Activated CD8-positive, alpha-beta memory T cell treated with anti-CD3 and anti-CD28 coated beads, Interleukin-2, amount 50 U/mL, for 1 hour (primary cell): ENCODE results near the gene IL20RB.
"Not testable (repeated sequence)": the region's sequence is repeated elsewhere in the genome, so short reads cannot be mapped to it uniquely, and the experiment has no call there.

Experiments used
- DNase-seq: peaks from one replicate; pipeline ENCODE4 v3.0.0-alpha.2; 2020; ENCODE audit errors: extremely low read depth

The IL20RB gene

GRCh38 chr3:136984837-136985236, 27.1 kb downstream of the IL20RB start:
- no peak for DNase-seq

DNA sequence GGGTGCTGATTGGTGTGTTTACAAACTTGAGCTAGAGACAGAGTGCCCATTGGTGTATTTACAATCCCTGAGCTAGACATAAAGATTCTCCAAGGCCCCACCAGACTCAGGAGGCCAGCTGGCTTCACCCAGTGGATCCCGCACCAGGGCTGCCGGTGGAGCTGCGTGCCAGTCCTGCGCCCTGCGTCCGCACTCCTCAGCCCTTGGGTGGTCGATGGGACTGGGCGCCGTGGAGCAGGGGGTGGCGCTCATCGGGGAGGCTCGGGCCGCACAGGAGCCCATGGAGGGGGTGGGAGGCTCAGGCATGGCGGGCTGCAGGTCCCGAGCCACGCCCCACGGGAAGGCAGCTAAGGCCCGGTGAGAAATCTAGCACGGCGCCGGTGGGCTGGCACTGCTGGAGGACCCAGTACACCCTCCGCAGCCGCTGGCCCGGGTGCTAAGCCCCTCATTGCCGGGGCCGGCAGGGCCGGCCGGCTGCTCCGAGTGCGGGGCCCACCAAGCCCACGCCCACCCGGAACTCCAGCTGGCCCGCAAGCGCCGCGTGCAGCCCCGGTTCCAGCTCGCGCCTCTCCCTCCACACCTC, 29.7 kb downstream of the IL20RB start:
- not testable (repeated sequence) for DNase-seq

- DNase-seq = no peak
These were observed 30.9 kb downstream of the IL20RB start for GRCh38 chr3:136988651-136989050.

DNA sequence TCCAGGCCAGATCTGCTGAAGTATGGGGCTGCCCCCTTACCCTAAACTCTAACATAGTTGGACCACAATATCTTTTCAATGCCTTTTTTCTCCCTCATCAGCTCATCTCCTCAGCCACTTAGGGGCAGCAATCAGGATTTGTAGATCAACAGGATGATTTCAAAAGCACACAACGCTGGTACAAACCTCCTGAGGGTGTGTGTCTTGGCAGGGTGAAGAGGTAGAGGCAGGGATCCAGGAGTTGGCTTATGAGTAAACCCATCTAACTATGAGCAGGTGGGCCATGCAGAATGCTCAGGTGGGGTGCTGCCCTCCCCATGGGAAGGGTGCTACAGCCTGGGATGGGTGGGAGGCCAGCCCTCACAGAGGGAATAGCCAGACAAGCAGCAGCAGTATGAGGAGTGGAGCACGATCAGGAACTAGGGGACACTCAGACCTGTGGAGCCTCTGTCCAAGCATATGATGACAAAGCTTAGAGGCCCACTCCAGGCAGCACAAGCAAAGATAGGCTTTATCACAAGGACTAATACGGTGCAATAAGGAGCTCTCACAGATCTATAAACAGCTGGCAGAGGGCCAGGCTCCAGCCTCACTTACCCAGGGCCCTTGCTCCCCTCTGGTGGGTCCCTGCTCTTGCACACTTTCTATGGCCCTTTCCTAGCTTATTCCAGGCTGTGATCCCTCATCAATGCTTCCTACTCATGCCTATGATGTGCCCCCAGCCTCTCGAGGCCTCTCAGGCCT, 32.2 kb downstream of the IL20RB start:
- DNase-seq = no peak

DNA sequence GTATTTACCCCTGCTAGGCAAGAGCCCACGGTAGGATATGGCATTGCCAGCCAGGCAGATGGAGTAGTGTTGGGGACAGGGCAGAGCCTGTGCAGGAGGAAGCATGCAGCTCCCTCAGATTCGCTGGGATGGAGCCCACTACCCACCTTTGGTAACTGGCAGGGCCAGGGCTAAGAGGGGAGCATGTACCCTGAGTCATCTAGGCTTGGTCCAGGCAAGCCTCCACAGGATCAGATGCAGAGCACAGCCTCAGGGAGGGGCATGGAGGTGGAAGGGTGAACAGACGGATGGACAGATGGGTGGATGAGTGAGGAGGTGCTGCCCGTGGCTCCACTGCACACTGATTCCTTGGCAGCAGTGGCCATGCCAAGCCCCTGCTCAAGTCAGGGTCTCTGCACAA, 33.0 kb downstream of the IL20RB start:
- DNase-seq = no peak

DNA sequence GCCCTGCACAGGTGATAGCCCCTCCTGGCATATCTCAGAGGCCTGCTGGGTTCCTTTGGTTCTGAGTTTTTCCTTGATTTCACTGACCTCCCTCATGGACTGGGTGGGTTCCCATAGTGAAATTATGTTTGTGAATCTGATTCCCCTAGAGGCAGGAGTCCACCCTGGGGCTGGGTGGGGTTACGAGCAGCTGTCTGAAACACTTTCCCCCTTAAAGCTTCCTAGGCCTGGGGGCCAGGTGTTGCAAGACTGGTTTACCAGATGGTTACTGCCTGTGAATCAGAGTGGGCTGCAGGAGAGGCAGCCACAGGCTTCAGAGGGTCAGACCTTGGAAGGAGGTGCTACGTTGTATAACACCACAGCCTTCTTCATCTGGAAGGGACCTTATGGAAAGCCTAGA, 34.3 kb downstream of the IL20RB start:
- DNase-seq = no peak

- no peak for DNase-seq
These were observed 37.2 kb downstream of the IL20RB start for GRCh38 chr3:136994772-136995516.

DNA sequence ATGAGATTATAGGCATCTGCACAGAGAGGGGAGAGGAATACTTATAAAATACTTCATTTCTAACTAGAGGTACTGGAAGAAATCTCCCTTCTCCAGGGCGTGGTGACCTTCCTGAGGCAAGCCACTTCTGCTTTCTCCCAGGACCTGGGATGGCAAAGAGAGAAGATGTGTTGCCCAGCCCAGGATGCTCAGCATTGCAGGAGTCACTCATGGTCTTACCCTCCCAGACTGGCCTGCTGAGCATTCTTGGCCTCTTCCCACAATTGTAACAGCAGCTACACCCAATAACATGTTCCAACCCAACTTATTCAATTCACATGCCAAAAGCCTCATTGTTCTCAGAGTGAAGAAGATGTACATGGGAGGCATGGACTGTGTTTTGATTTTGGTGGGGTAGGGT, 37.9 kb downstream of the IL20RB start:
- no peak for DNase-seq

DNA sequence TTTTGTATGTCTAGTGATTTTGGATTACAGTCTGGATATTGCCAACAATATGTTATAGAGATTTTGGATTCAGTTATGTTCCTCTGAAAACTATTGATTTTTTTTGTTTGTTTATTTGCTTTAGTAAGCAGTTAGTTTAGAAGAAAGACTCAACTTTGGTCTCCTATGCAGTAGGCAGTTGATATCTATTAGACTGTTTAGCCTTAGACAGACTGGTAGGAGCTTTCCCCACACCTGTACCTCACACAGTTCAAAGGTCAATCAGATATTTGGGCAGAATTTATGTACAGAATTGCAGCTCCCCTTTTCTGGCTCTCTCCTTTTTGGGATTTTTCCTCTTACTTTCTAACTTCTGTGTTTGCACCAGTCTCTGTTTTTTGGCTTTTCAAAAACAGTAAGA, 42.3 kb downstream of the IL20RB start:
- DNase-seq = no peak

DNA sequence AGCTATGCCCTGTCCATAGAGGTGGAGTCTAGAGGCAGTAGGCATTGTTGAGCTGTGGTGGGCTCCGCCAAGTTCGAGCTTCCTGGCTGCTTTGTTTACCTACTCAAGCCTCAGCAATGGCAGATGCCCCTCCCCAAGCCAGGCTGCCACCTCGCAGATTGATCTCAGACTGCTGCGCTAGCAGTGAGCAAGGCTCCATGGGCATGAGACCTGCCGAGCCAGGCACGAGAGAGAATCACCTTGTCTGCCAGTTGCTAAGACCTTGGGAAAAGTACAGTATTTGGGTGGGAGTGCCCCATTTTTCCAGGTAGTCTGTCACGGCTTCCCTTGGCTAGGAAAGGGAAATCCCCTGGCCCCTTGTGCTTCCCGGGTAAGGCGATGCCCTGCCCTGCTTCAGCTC, 49.6 kb downstream of the IL20RB start:
- DNase-seq = not testable (repeated sequence)

DNA sequence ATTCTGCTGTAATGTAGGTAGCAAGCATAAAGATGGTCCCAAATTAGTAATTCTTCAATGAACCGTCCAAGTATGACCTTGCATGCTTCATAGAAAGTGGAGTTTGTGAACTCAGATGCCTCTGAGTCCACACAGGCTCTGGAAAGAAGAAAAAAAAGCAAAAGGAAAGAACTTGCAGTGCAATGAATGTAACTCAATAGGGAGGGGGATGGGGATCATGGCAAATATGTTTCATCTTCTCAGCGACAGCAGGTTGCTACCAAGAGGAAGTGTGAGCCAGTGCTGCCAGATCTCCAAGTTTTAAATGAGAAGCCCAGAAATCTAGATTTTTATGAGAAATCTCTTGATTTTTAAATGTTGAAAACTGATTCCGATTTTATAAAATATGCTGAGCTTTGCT, 50.3 kb downstream of the IL20RB start:
- DNase-seq = no peak

DNA sequence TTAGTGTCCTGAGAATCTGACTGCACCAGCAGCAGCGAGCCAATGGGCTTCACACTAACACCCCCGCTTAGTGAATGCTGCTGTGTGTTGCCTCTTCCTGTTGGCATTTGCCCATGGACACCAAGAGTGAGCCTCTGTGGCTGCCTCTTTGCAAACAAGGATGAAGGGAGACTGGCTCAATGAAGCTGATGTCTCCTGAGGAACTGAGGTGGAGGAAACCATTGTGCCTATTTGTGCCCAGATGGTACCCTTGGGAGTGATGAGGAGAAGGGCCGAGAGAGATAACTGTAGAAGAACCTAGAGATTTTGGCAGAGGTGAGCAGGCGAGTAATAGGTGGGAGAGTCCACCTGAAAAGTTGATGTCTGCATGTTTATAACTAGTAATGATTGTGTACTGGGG, 51.2 kb downstream of the IL20RB start:
- DNase-seq = no peak

GRCh38 chr3:137010137-137010536, 52.4 kb downstream of the IL20RB start:
- no peak for DNase-seq

DNA sequence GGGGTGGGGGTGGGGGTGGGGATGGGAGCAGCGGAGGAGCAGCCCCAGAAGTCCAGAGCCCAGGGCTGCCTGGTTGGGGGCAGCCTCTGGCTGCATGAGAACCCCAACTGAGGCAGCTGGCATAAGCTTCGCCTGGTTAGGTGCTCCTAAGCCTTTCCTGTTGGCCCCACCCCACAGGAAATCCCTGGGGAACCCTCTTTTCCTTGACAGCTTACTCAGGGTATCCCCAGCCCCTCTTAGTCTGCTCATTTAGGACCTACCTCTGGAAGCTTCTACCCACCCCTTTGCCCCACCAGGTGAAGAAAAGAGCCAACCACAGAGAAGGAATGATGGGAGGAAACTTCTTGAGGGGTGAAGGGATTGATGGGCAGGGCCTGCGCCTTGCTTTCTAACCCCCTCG, 53.4 kb downstream of the IL20RB start:
- no peak for DNase-seq

DNA sequence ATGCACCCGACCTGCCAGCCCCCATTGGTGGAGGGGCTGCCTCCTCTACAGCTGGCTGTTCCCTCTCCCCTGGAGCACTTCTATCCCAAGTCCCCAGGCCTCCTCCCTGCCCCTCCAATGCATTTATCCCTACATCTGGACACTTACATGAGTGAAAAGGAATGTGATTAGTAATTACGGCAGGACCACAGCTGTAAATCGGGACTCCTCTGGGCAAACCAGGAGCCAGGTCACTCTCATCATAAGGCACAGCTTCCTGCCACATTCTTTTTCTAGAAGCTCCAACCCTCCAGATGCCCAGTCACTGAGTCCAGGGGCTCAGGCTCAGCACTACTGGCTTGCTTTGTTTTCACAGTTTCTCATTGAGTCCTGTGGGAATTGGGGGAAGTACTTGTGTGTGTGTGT, 54.3 kb downstream of the IL20RB start:
- DNase-seq = no peak

DNA sequence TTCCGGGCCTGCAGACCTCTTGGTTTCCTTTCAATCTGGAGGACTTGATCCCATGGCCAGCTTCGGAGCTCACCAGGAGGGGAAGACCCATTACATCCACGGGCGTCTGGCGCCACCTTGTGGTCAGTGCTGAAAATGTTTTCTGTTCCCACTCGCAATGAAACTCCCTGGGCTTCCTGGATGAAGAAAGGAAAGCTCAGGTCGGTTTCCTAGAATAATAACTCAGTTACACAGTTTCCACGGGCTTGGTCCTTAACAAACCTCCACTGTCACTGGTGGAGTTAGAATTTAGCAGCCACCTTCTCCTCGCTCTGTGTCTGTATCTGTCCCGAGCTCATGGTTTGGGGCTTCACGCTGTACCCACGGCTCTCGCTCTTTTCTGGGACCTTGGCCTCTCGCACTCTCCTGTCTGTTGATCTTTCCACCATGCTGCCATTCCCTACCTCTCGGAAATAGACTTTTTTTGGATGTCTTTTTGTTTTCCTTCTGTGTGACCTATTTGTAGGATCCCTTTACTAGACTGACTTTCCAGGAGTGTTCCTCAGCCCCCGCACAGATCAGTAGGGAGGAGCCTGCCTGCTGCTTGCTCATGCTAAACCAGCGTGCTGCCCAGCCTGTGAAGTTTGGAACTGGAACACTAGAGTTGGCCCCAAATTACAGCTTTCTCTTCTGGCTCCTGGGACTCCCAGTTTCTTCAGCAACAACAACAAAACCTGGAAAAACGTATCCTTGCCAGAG, 56.3 kb downstream of the IL20RB start:
- DNase-seq = peak; percentile 64

DNA sequence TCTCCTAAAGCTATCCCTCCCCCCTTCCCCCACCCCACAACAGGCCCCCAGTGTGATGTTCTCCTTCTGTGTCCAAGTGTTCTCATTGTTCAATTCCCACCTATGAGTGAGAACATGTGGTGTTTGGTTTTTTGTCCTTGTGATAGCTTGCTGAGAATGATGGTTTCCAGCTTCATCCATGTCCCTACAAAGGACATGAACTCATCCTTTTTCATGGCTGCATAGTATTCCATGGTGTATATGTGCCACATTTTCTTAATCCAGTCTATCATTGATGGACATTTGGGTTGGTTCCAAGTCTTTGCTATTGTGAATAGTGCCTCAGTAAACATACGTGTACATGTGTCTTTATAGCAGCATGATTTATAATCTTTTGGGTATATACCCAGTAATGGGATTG, 59.5 kb downstream of the IL20RB start:
- not testable (repeated sequence) for DNase-seq

GRCh38 chr3:137020315-137020714, 62.5 kb downstream of the IL20RB start:
- no peak for DNase-seq

GRCh38 chr3:137020888-137021287, 63.1 kb downstream of the IL20RB start:
- no peak for DNase-seq

GRCh38 chr3:137024348-137024747, 66.6 kb downstream of the IL20RB start:
- DNase-seq = no peak

- no peak for DNase-seq
These were observed 68.9 kb downstream of the IL20RB start for GRCh38 chr3:137026701-137027100.

GRCh38 chr3:137032465-137033120, 74.8 kb downstream of the IL20RB start:
- DNase-seq = peak; percentile 20
